Heart right ventricle (tissue), 16 donors: Measurements from ENCODE around the gene KDM2B. TPM values are rescaled to one million over a fixed set of nuclear protein-coding genes. Genes with fewer than 3 reads are reported as not detected.

Experiments
- ATAC-seq, 8 donors: fragments of 200-7000 bp; cut with Tn5 transposase; one replicate each; pipeline ENCODE4 v1.9.1; 2020; ENCODE audit warnings: mild to moderate bottlenecking in 8 of 8, moderate library complexity in 8 of 8, moderate number of reproducible peaks in 1 of 8
- DNase-seq, 2 donors: peaks; one replicate each; pipeline ENCODE4 v3.0.0-alpha.2; 2020
- H3K27ac ChIP-seq, 10 donors: fragments of 200-600 bp; sonication (generic) in 2 of 10; one replicate each; pipeline versions ENCODE4 v1.5.0 to v1.8.0; 2020 to 2022; ENCODE audit warnings: mild to moderate bottlenecking in 3 of 10
- H3K27me3 ChIP-seq, 7 donors: fragments of 200-600 bp; one replicate each; pipeline ENCODE4 v1.8.0; 2021 to 2022; ENCODE audit warnings: mild to moderate bottlenecking in 2 of 7
- H3K36me3 ChIP-seq, 9 donors: fragments of 200-600 bp; sonication (generic) in 1 of 9; one replicate each; pipeline versions ENCODE4 v1.5.0 to v1.8.0; 2020 to 2022; ENCODE audit warnings: mild to moderate bottlenecking in 2 of 9
- H3K4me1 ChIP-seq, 9 donors: fragments of 200-600 bp; sonication (generic) in 1 of 9; one replicate each; pipeline versions ENCODE4 v1.5.0 to v1.8.0; 2020 to 2022; ENCODE audit warnings: mild to moderate bottlenecking in 4 of 9
- H3K4me3 ChIP-seq, 10 donors: fragments of 200-600 bp; sonication (generic) in 2 of 10; one replicate each; pipeline versions ENCODE4 v1.5.0 to v1.8.0; 2020 to 2022; ENCODE audit warnings: mild to moderate bottlenecking in 7 of 10, moderate library complexity in 2 of 10
- H3K9me3 ChIP-seq, 11 donors: fragments of 200-600 bp in 10 of 11; sonication (generic) in 2 of 11; one replicate each; pipeline versions ENCODE4 v1.5.0 to v1.8.0; 2013 to 2022; ENCODE audit warnings: mild to moderate bottlenecking in 2 of 11, control low read depth in 1 of 11, moderate library complexity in 1 of 11
- CTCF ChIP-seq, 9 donors: fragments of 200-600 bp; sonication (generic) in 2 of 9; IDR thresholded peaks; one replicate each; pipeline versions ENCODE4 v1.5.0 to v1.8.0; 2021 to 2022; ENCODE audit warnings: antibody characterized with exemption in 9 of 9, mild to moderate bottlenecking in 5 of 9, moderate library complexity in 1 of 9
- WGBS, 2 donors: extraction: QIAGEN DNeasy Blood & Tissue Kit; methylation state at CpG; one replicate each; pipeline ENCODE4 v1.1.7; 2013; ENCODE audit warnings: inconsistent platforms in 1 of 2; 5-methylcytosine and 5-hydroxymethylcytosine counted together
- intact Hi-C, 10 donors: fragments of 100-400 bp; cut with DNase I; formaldehyde crosslinking; loops; one replicate each; pipeline versions ENCODE4 v1.11.1 to v1.14.2; 2022
- polyA plus RNA-seq, 2 donors: library from polyadenylated mRNA; stranded (reverse); fragments of 200-250 nt; gene quantifications; one replicate each; pipeline ENCODE4 v1.2.3, GENCODE V29; 2013
- total RNA-seq, 10 donors: library from RNA; stranded (reverse); fragmentation: NEBNext Ultra II Directional in 3 of 10; extraction: Animal tissue kit (Norgen Biotek cat#: 25700) in 3 of 10; gene quantifications; one replicate each; pipeline versions ENCODE4 v1.2.1 to v1.2.4, GENCODE V29; 2021 to 2023
- donor health status: Arrhythmogenic right ventricular cardiomyopathy.
- donor health status: ischemic (EF 13 %, LVEDD 7.1; RV severe dilation, severe dysfunction).
- donor health status: healthy with polysubstance abuse.
- donor health status: DM: no; HTN: yes; CAD: no.
- donor health status: DM: no; HTN: no; CAD: no.
- donor health status: ischemic (EF 25% LVEDD 6.9; RV normal size, moderate dysfunction).
- donor health status: ischemic (EF 25% LVEDD 5.7; RV mildly dilated, moderate dysfunction).
- donor health status: healthy.
- donor health status: DM: yes; HTN: yes; CAD: no.
- donor health status: Ischemic cardiomyopathy.
- donor health status: ischemic (EF 35%, LVEDD 5.7; RV mildly dilated, moderate dysfunction).
- donor health status: nonischemic (EF 11% LVEDD 7.7; RV severe dilation, severe dysfunction).
- donor health status: DM: yes; HTN: yes; CAD: no.
- donor health status: PGD.
- donor health status: ischemic (EF 29% LVEDD 5.4; RV normal size, mild dysfunction).
- donor health status: nonischemic (EF 23%, LVEDD 6.1; RV moderate dilation, normal function).

Gene KDM2B
- total and polyA plus RNA-seq, 12 donors: 4.8 to 18.4 (median 13.6) TPM

GRCh38 chr12:121538699-121539061 lies 42.1 kb downstream of the KDM2B start:
- H3K4me1 ChIP-seq: peaks cover 6 to 48% (median 32%) of the 10 kb centered on the region in 9 donors
- H3K27ac ChIP-seq: peak overlapping the region in 7 of 10 donors; percentile 92 to 100 (median 98)
- WGBS, 2 donors: 47 to 61% methylated on average over 5 of the region's 5 CpGs
- TF ChIP-seq CTCF (IDR thresholded peaks at IDR 0.05): no peak
- no peak for ATAC-seq
- no peak for DNase-seq
- H3K27me3 ChIP-seq: no peaks in the 10 kb centered on the region
- intact Hi-C loops: loop anchor here in 2 of 10 donors (5.0 kb wide), 2 partner anchors 36 to 39 kb away; no protein-coding TSS in a partner anchor
- H3K9me3 ChIP-seq: no peaks in the 10 kb centered on the region
- H3K36me3 ChIP-seq: peaks cover 0 to 10% (median 0%) of the 10 kb centered on the region in 9 donors
- peak overlapping the region in 5 of 10 donors; percentile 72 to 94 (median 78) for H3K4me3 ChIP-seq

GRCh38 chr12:121537814-121538698 lies 42.8 kb downstream of the KDM2B start:
- DNase-seq: peak in 1 of 2 donors; percentile 42
- no peaks in the 10 kb centered on the region for H3K9me3 ChIP-seq
- TF ChIP-seq CTCF (IDR thresholded peaks at IDR 0.05): no peak
- H3K27me3 ChIP-seq: no peaks in the 10 kb centered on the region
- peaks cover 10 to 54% (median 39%) of the 10 kb centered on the region in 9 donors for H3K4me1 ChIP-seq
- peak overlapping the region; percentile 56 to 94 (median 77) for H3K4me3 ChIP-seq
- H3K27ac ChIP-seq: peak overlapping the region; percentile 87 to 100 (median 96)
- 4 to 8% methylated on average over 44 to 83 of the region's 83 CpGs for WGBS, 2 donors
- intact Hi-C loops: loop anchor here in 3 of 10 donors (2.0 to 5.0 kb wide), 3 partner anchors 36 to 39 kb away; no protein-coding TSS in a partner anchor
- peak in 4 of 8 donors; percentile 9 to 41 (median 22) for ATAC-seq
- H3K36me3 ChIP-seq: peaks cover 0 to 7% (median 0%) of the 10 kb centered on the region in 9 donors

- 1% methylated on average over 65 to 73 of the region's 73 CpGs for WGBS, 2 donors
- Histone ChIP-seq H3K4me3 (peak overlapping the region; percentile 56 to 94 (median 77)), H3K4me1 (peaks cover 12 to 63% (median 48%) of the 10 kb centered on the region in 9 donors), H3K27ac (peak overlapping the region; percentile 87 to 100 (median 96)), H3K27me3 (no peaks in the 10 kb centered on the region), H3K36me3 (peaks cover 0 to 10% (median 0%) of the 10 kb centered on the region in 9 donors), H3K9me3 (no peaks in the 10 kb centered on the region)
- no peak for TF ChIP-seq CTCF (IDR thresholded peaks at IDR 0.05)
- intact Hi-C loops: loop anchor here in 3 of 10 donors (2.0 to 5.0 kb wide), 3 partner anchors 35 to 40 kb away; no protein-coding TSS in a partner anchor
- peak; percentile 82 to 90 (median 86) for ATAC-seq
- DNase-seq: peak; percentile 89 to 90
These were observed 43.7 kb downstream of the KDM2B start for GRCh38 chr12:121536899-121537813.
